ENCODE measurements around the gene TSNAXIP1. TPM values are rescaled to one million over a fixed set of nuclear protein-coding genes. Genes with fewer than 3 reads are reported as not detected.
A peak's percentile ranks its signal among the peaks of the same experiment; 100 is the strongest.

Gene TSNAXIP1
- total and polyA plus RNA-seq, 9 of the 15 experiments (the other 6 are each of a cell fraction or from before 2014, with no cell fraction given) = 0.03 to 0.24 (median 0.11) TPM; not detected in 4

DNA sequence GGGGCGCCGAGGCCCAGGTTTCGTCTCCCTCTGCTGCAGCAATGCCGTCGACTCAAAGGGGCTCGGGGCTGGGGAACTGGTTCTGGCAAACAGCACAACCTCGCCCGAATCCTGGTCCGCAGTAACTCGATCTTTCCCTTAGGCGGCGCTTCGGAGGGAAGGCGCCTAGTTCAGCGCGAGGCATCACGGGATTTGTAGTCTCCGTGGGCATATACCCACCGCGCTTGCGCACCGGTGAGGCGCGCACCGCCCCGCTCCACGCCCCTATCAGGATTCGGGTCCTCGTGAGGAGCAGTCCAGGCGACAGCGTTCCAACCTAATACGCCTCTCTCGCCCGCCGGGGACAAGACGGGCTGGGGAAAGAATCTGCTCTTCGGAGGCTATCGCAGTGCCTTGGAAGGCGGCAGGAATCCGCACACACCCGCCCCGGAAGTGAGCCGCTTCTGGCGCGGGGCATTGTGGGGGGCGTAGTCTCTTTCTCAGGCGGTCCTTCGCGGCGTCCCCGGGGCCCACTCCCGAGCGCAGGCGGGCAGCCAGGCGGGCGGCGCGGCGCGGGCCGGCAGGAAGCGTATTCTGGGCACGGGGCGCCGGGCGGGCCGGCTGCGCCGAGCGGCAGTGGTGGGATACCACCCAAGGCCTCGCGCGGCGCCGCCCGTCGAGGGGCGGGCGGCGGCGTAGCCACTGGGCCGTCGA lies 35.3 kb downstream of the TSNAXIP1 start, which contains the start of gene THAP11 (continued):
- no peak for TF ChIP-seq CHD7 (IDR thresholded peaks at IDR 0.05; ENCODE audit: low read depth, low read length)
- TF ChIP-seq, protein P1, sequence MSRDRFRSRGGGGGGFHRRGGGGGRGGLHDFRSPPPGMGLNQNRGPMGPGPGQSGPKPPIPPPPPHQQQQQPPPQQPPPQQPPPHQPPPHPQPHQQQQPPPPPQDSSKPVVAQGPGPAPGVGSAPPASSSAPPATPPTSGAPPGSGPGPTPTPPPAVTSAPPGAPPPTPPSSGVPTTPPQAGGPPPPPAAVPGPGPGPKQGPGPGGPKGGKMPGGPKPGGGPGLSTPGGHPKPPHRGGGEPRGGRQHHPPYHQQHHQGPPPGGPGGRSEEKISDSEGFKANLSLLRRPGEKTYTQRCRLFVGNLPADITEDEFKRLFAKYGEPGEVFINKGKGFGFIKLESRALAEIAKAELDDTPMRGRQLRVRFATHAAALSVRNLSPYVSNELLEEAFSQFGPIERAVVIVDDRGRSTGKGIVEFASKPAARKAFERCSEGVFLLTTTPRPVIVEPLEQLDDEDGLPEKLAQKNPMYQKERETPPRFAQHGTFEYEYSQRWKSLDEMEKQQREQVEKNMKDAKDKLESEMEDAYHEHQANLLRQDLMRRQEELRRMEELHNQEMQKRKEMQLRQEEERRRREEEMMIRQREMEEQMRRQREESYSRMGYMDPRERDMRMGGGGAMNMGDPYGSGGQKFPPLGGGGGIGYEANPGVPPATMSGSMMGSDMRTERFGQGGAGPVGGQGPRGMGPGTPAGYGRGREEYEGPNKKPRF (IDR thresholded peaks at IDR 0.05; ENCODE audit: low read depth, low read length) = no peak
- no peak for TF ChIP-seq CCNT2 (IDR thresholded peaks at IDR 0.05; ENCODE audit: borderline replicate concordance, extremely low read depth, insufficient read length, low read depth, low read length)
- no peak for TF ChIP-seq NR4A1 (CRISPR knock-in tag; IDR thresholded peaks at IDR 0.05)
- TF ChIP-seq NR4A1 (tag; IDR thresholded peaks at IDR 0.05) = no peak
- peak; percentile 71 for TF ChIP-seq USF1 (CRISPR knock-in tag; IDR thresholded peaks at IDR 0.05)
- no peak for TF ChIP-seq ZNF764 (CRISPR knock-in tag; IDR thresholded peaks at IDR 0.05; ENCODE audit: low read depth)
- TF ChIP-seq, protein P2, sequence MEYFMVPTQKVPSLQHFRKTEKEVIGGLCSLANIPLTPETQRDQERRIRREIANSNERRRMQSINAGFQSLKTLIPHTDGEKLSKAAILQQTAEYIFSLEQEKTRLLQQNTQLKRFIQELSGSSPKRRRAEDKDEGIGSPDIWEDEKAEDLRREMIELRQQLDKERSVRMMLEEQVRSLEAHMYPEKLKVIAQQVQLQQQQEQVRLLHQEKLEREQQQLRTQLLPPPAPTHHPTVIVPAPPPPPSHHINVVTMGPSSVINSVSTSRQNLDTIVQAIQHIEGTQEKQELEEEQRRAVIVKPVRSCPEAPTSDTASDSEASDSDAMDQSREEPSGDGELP (CRISPR knock-in tag; IDR thresholded peaks at IDR 0.05; ENCODE audit: borderline replicate concordance) = peak; percentile 77; the same call in 1 of the 2 replicates
- TF ChIP-seq CHD2 (IDR thresholded peaks at IDR 0.05; ENCODE audit: low read depth, low read length) = no peak
- TF ChIP-seq CBFB (CRISPR knock-in tag; IDR thresholded peaks at IDR 0.05) = no peak
- TF ChIP-seq POLR2AphosphoS5 (IDR thresholded peaks at IDR 0.05; ENCODE audit: control insufficient read depth, insufficient read depth, low read depth, low read length) = peak; percentile 66

All from K562 (cell line).